HepG2 (cell line): ENCODE results near the gene UNC5B.

Experiments
- HMG20A ChIP-seq: IDR thresholded peaks from 2 replicates; pipeline ENCODE4 v1.6.1; 2016; ENCODE audit warnings: borderline replicate concordance
- ZFX ChIP-seq: sonication (generic); formaldehyde crosslinking; IDR thresholded peaks from 2 replicates; pipeline ENCODE4 v1.4.0; 2020; ENCODE audit warnings: mild to moderate bottlenecking, low read depth, missing genetic modification reagents, moderate library complexity
- ZNF615 ChIP-seq: sonication (generic); formaldehyde crosslinking; IDR thresholded peaks from 2 replicates; pipeline ENCODE4 v1.5.0; 2020; ENCODE audit warnings: mild to moderate bottlenecking, missing genetic modification reagents, borderline replicate concordance

DNA sequence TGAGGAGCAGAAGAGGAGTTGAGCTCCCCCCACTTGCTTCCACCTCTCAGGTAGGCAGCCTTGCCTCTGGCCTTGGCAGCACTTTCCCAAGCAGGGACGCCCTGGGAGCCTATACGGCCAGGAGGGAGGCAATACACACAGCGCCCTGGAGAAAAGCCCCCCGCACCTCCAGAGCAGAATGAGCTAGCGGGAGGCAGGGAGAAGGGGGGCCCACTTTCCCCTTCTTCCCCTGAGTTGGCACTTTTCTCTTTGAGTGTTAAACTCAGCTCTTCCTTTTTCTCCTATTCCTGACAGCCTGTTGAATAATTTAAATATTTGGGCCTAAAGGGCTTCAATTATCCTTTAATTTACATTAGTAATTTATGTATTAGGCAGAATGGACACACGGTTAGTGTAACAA is 35.8 kb downstream of the UNC5B start:
- TF ChIP-seq ZFX (CRISPR knock-in tag) (no peak), HMG20A (no peak), ZNF615 (CRISPR knock-in tag) (no peak)
